Peyer's patch (tissue), 4 donors: ENCODE results near the gene LURAP1L.

Source experiments
- POLR2A ChIP-seq, 2 donors: fragments of 450-650 bp; IDR thresholded peaks; one replicate each; pipeline ENCODE4 v1.5.1; 2017; ENCODE audit warnings: antibody characterized with exemption in 2 of 2, mild to moderate bottlenecking in 2 of 2, moderate library complexity in 2 of 2
- TF ChIP-seq, protein P1 (sequence below), 6 experiments: fragments of 450-650 bp in 4 of 6; fragments of 200-600 bp in 2 of 6; sonication (generic) in 1 of 6; IDR thresholded peaks; one replicate each; pipeline ENCODE4 v1.5.1; 2017 to 2019; ENCODE audit warnings: antibody characterized with exemption in 6 of 6, mild to moderate bottlenecking in 3 of 6, moderate library complexity in 1 of 6

DNA sequence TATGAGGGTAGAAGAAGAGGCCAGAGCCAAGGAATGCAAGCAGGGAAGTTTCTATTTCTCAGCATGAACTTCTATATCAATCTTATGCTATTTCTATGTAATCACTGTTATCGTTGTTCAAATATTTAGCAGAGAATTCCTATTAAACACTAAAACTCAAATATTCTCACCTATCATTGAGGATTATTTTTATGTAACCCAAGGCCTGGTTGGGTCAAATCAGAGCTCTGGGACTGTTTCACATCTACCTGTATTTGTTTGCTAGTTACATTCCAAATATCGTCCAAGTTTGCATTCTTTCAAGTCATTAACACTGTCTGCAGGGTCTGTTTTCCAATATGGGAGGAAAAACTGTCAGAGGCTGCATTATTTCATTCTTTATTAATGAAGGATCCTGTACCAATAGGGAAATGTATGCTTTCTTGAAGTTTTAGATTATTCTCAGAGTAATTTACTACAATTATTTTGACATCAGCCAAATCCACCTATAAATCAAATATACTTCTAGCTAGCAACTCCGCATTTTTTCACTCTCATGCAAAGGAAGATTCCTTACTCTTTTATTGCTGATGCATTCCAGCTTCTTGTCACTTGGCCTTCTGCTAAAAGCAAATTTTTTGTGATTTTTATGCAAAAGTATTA is 52.2 kb downstream of the LURAP1L start:
- TF ChIP-seq, protein P1, sequence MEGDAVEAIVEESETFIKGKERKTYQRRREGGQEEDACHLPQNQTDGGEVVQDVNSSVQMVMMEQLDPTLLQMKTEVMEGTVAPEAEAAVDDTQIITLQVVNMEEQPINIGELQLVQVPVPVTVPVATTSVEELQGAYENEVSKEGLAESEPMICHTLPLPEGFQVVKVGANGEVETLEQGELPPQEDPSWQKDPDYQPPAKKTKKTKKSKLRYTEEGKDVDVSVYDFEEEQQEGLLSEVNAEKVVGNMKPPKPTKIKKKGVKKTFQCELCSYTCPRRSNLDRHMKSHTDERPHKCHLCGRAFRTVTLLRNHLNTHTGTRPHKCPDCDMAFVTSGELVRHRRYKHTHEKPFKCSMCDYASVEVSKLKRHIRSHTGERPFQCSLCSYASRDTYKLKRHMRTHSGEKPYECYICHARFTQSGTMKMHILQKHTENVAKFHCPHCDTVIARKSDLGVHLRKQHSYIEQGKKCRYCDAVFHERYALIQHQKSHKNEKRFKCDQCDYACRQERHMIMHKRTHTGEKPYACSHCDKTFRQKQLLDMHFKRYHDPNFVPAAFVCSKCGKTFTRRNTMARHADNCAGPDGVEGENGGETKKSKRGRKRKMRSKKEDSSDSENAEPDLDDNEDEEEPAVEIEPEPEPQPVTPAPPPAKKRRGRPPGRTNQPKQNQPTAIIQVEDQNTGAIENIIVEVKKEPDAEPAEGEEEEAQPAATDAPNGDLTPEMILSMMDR (IDR thresholded peaks at IDR 0.05) = no peak
- no peak for TF ChIP-seq POLR2A (IDR thresholded peaks at IDR 0.05)
